ENCODE data around the gene CLDN2.

DNA sequence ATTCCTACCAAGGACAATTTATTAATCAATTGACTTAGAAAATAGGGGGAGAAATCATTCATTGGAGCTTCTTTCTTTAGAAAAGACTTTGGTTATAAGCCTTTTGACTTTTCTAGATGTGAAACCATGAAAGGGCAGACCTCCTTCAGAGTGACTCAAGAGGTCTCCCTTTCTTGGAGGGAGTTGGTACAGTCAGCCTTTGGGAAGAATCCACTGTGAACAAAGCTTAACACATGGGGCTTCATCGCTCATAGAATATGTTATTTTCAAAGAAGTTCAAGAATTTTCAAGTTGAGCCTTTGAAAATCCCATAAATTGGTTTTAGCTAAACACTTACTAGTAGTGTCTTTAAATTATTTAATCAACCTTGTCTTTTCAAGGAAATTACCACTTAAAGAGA is 45.1 kb upstream of the CLDN2 start:
- TF ChIP-seq, protein P1, sequence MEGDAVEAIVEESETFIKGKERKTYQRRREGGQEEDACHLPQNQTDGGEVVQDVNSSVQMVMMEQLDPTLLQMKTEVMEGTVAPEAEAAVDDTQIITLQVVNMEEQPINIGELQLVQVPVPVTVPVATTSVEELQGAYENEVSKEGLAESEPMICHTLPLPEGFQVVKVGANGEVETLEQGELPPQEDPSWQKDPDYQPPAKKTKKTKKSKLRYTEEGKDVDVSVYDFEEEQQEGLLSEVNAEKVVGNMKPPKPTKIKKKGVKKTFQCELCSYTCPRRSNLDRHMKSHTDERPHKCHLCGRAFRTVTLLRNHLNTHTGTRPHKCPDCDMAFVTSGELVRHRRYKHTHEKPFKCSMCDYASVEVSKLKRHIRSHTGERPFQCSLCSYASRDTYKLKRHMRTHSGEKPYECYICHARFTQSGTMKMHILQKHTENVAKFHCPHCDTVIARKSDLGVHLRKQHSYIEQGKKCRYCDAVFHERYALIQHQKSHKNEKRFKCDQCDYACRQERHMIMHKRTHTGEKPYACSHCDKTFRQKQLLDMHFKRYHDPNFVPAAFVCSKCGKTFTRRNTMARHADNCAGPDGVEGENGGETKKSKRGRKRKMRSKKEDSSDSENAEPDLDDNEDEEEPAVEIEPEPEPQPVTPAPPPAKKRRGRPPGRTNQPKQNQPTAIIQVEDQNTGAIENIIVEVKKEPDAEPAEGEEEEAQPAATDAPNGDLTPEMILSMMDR (IDR thresholded peaks at IDR 0.05), result no peak
- TF ChIP-seq POLR2A (IDR thresholded peaks at IDR 0.05), result no peak

Data from adrenal gland (tissue), 5 donors.